Globus pallidus (tissue), 1 donor: ENCODE results near the gene CCDC7.
"Not testable (repeated sequence)": the region's sequence is repeated elsewhere in the genome, so short reads cannot be mapped to it uniquely, and the experiment has no call there.

Experiments used
- DNase-seq: peaks from one replicate; pipeline ENCODE4 v3.0.0-alpha.2; 2015; ENCODE audit warnings: low spot score

Gene CCDC7

GRCh38 chr10:32562695-32563094, 116.8 kb downstream of the CCDC7 start:
- DNase-seq = not testable (repeated sequence)

- no peak for DNase-seq
Observed at GRCh38 chr10:32577448-32577847, 131.5 kb downstream of the CCDC7 start.

- DNase-seq = no peak
Observed at GRCh38 chr10:32582946-32583345, 137.0 kb downstream of the CCDC7 start.

- DNase-seq = not testable (repeated sequence)
Observed at GRCh38 chr10:32598022-32598421, 152.1 kb downstream of the CCDC7 start.

- DNase-seq = no peak
Observed at GRCh38 chr10:32600317-32600716, 154.4 kb downstream of the CCDC7 start.

- not testable (repeated sequence) for DNase-seq
Observed at GRCh38 chr10:32601562-32601961, 155.6 kb downstream of the CCDC7 start.

- no peak for DNase-seq
Observed at GRCh38 chr10:32605787-32606186, 159.8 kb downstream of the CCDC7 start.

GRCh38 chr10:32610543-32610942, 164.6 kb downstream of the CCDC7 start:
- not testable (repeated sequence) for DNase-seq

GRCh38 chr10:32616438-32616837, 170.5 kb downstream of the CCDC7 start:
- no peak for DNase-seq

- DNase-seq = no peak
Observed at GRCh38 chr10:32618482-32618881, 172.5 kb downstream of the CCDC7 start.

- no peak for DNase-seq
Observed at GRCh38 chr10:32621969-32622368, 176.0 kb downstream of the CCDC7 start.

GRCh38 chr10:32622409-32622808, 176.5 kb downstream of the CCDC7 start:
- DNase-seq = no peak

GRCh38 chr10:32627183-32627582, 181.2 kb downstream of the CCDC7 start:
- DNase-seq = no peak

- no peak for DNase-seq
Observed at GRCh38 chr10:32629910-32630309, 184.0 kb downstream of the CCDC7 start.

GRCh38 chr10:32646535-32646934, 200.6 kb downstream of the CCDC7 start:
- no peak for DNase-seq

- DNase-seq = no peak
Observed at GRCh38 chr10:32650246-32650655, 204.3 kb downstream of the CCDC7 start.

GRCh38 chr10:32657430-32657829, 211.5 kb downstream of the CCDC7 start:
- not testable (repeated sequence) for DNase-seq

GRCh38 chr10:32661346-32661745, 215.4 kb downstream of the CCDC7 start:
- DNase-seq = no peak

- DNase-seq = no peak
Observed at GRCh38 chr10:32680803-32681557, 235.0 kb downstream of the CCDC7 start.

- no peak for DNase-seq
Observed at GRCh38 chr10:32684291-32684690, 238.4 kb downstream of the CCDC7 start.

GRCh38 chr10:32687116-32687515, 241.2 kb downstream of the CCDC7 start:
- DNase-seq = no peak

- DNase-seq = no peak
Observed at GRCh38 chr10:32687546-32687945, 241.6 kb downstream of the CCDC7 start.

- peak; percentile 61 for DNase-seq
Observed at GRCh38 chr10:32692174-32692573, 246.2 kb downstream of the CCDC7 start.

- DNase-seq = no peak
Observed at GRCh38 chr10:32693441-32693979, 247.6 kb downstream of the CCDC7 start.
